ENCODE data around the gene UGT3A1. TPM values are rescaled to one million over a fixed set of nuclear protein-coding genes. Genes with fewer than 3 reads are reported as not detected.

UGT3A1 gene
- polyA plus RNA-seq, 1 of the 3 experiments (the other 2 are of a cell fraction) = not detected

DNA sequence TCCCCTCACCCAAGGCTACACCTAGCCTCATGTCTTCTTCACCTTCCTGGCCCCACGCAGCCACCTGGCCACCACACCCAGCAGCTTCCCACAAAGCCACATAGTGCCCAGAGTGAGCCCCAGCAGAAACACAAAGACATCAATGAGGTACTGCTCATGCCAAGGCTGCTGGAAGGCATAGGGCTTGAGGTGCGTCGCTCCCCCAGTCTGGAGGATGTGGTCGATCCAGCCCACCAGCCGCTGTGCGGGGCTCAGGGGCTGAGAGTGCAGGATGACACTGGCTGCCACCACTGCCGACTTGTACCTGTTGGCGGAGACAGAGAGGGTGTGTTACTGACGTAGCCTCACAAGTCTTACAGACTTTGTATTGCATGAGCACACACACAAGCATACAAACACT is 37.0 kb downstream of the UGT3A1 start:
- Histone ChIP-seq H3K36me3 (replicated peaks in 1 of 2; ENCODE audit: control insufficient read depth in 1 of 2, insufficient read depth in 2 of 2, low read length in 1 of 2) (no peaks in the 10 kb centered on the region), H3K4me3 (ENCODE audit: low read depth in 2 of 2, low read length in 1 of 2) (no peak overlapping the region), H3K4me2 (no peak overlapping the region), H2AFZ (ENCODE audit: low read depth) (no peak overlapping the region), H3F3A (replicated peaks; ENCODE audit: insufficient read depth) (no peaks in the 10 kb centered on the region), H3K79me2 (ENCODE audit: insufficient read depth) (no peaks in the 10 kb centered on the region), H3K27me3 (ENCODE audit: insufficient read depth) (no peaks in the 10 kb centered on the region; the same call in 1 of the 2 replicates), H3K9me3 (no peaks in the 10 kb centered on the region), H3K27ac (ENCODE audit: low read depth in 2 of 2, low read length in 1 of 2) (no peak overlapping the region), H3K9me2 (no peaks in the 10 kb centered on the region), H3K4me1 (ENCODE audit: control insufficient read depth in 1 of 2, insufficient read depth in 2 of 2, low read depth in 1 of 2, low read length in 1 of 2) (no peaks in the 10 kb centered on the region), H3K9ac (no peak overlapping the region), H4K20me1 (ENCODE audit: insufficient read depth) (no peaks in the 10 kb centered on the region)
- ChIA-PET CTCF (interaction anchor here (0.7 kb wide), 1 partner anchor 9 kb away, joined by 3 read pairs; no protein-coding TSS in a partner anchor), POLR2A (no interaction called here)
- DNase-seq = no peak
- WGBS (ENCODE audit: low lambda C conversion rate) = 20% methylated on average over 2 of the region's 9 CpGs
- TF ChIP-seq MXI1 (IDR thresholded peaks at IDR 0.05; ENCODE audit: low read depth, low read length) = no peak
- TF ChIP-seq, protein P1, sequence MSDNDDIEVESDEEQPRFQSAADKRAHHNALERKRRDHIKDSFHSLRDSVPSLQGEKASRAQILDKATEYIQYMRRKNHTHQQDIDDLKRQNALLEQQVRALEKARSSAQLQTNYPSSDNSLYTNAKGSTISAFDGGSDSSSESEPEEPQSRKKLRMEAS (IDR thresholded peaks at IDR 0.05; ENCODE audit: low read depth) = no peak
- no peak for TF ChIP-seq RAD21 (IDR thresholded peaks at IDR 0.05; ENCODE audit: low read length)
- TF ChIP-seq, protein P2, sequence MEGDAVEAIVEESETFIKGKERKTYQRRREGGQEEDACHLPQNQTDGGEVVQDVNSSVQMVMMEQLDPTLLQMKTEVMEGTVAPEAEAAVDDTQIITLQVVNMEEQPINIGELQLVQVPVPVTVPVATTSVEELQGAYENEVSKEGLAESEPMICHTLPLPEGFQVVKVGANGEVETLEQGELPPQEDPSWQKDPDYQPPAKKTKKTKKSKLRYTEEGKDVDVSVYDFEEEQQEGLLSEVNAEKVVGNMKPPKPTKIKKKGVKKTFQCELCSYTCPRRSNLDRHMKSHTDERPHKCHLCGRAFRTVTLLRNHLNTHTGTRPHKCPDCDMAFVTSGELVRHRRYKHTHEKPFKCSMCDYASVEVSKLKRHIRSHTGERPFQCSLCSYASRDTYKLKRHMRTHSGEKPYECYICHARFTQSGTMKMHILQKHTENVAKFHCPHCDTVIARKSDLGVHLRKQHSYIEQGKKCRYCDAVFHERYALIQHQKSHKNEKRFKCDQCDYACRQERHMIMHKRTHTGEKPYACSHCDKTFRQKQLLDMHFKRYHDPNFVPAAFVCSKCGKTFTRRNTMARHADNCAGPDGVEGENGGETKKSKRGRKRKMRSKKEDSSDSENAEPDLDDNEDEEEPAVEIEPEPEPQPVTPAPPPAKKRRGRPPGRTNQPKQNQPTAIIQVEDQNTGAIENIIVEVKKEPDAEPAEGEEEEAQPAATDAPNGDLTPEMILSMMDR (IDR thresholded peaks at IDR 0.05) = no peak
- TF ChIP-seq, protein P3, sequence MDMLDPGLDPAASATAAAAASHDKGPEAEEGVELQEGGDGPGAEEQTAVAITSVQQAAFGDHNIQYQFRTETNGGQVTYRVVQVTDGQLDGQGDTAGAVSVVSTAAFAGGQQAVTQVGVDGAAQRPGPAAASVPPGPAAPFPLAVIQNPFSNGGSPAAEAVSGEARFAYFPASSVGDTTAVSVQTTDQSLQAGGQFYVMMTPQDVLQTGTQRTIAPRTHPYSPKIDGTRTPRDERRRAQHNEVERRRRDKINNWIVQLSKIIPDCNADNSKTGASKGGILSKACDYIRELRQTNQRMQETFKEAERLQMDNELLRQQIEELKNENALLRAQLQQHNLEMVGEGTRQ (IDR thresholded peaks at IDR 0.05; ENCODE audit: borderline replicate concordance, low read depth, low read length) = no peak
- no peak for TF ChIP-seq SMC3 (IDR thresholded peaks at IDR 0.05; ENCODE audit: low read depth, low read length)
- no peak for TF ChIP-seq CHD2 (IDR thresholded peaks at IDR 0.05; ENCODE audit: low read length, partially characterized antibody)
- TF ChIP-seq, protein P4, sequence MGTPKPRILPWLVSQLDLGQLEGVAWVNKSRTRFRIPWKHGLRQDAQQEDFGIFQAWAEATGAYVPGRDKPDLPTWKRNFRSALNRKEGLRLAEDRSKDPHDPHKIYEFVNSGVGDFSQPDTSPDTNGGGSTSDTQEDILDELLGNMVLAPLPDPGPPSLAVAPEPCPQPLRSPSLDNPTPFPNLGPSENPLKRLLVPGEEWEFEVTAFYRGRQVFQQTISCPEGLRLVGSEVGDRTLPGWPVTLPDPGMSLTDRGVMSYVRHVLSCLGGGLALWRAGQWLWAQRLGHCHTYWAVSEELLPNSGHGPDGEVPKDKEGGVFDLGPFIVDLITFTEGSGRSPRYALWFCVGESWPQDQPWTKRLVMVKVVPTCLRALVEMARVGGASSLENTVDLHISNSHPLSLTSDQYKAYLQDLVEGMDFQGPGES (IDR thresholded peaks at IDR 0.05; ENCODE audit: low read depth, low read length) = no peak
- no peak for TF ChIP-seq TAF1 (IDR thresholded peaks at IDR 0.05; ENCODE audit: borderline replicate concordance, low read depth, low read length)
- TF ChIP-seq NRF1 (IDR thresholded peaks at IDR 0.05; ENCODE audit: low read depth, low read length) = no peak
- TF ChIP-seq GABPA (IDR thresholded peaks at IDR 0.05; ENCODE audit: low read depth) = no peak
- TF ChIP-seq TCF12 (IDR thresholded peaks at IDR 0.05) = no peak
- TF ChIP-seq SIN3A (IDR thresholded peaks at IDR 0.05; ENCODE audit: borderline replicate concordance, low read depth, low read length) = no peak
- no peak for TF ChIP-seq MEF2A (IDR thresholded peaks at IDR 0.05; ENCODE audit: borderline replicate concordance, low read depth)
- TF ChIP-seq FOSL2 (IDR thresholded peaks at IDR 0.05; ENCODE audit: borderline replicate concordance, low read depth) = no peak
- TF ChIP-seq, protein P5, sequence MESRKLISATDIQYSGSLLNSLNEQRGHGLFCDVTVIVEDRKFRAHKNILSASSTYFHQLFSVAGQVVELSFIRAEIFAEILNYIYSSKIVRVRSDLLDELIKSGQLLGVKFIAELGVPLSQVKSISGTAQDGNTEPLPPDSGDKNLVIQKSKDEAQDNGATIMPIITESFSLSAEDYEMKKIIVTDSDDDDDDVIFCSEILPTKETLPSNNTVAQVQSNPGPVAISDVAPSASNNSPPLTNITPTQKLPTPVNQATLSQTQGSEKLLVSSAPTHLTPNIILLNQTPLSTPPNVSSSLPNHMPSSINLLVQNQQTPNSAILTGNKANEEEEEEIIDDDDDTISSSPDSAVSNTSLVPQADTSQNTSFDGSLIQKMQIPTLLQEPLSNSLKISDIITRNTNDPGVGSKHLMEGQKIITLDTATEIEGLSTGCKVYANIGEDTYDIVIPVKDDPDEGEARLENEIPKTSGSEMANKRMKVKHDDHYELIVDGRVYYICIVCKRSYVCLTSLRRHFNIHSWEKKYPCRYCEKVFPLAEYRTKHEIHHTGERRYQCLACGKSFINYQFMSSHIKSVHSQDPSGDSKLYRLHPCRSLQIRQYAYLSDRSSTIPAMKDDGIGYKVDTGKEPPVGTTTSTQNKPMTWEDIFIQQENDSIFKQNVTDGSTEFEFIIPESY (IDR thresholded peaks at IDR 0.05; ENCODE audit: borderline replicate concordance, low read depth) = no peak
- TF ChIP-seq, protein P6, sequence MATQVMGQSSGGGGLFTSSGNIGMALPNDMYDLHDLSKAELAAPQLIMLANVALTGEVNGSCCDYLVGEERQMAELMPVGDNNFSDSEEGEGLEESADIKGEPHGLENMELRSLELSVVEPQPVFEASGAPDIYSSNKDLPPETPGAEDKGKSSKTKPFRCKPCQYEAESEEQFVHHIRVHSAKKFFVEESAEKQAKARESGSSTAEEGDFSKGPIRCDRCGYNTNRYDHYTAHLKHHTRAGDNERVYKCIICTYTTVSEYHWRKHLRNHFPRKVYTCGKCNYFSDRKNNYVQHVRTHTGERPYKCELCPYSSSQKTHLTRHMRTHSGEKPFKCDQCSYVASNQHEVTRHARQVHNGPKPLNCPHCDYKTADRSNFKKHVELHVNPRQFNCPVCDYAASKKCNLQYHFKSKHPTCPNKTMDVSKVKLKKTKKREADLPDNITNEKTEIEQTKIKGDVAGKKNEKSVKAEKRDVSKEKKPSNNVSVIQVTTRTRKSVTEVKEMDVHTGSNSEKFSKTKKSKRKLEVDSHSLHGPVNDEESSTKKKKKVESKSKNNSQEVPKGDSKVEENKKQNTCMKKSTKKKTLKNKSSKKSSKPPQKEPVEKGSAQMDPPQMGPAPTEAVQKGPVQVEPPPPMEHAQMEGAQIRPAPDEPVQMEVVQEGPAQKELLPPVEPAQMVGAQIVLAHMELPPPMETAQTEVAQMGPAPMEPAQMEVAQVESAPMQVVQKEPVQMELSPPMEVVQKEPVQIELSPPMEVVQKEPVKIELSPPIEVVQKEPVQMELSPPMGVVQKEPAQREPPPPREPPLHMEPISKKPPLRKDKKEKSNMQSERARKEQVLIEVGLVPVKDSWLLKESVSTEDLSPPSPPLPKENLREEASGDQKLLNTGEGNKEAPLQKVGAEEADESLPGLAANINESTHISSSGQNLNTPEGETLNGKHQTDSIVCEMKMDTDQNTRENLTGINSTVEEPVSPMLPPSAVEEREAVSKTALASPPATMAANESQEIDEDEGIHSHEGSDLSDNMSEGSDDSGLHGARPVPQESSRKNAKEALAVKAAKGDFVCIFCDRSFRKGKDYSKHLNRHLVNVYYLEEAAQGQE (IDR thresholded peaks at IDR 0.05; ENCODE audit: low read depth, low read length) = no peak
